HG02885 (cell line): ENCODE results near the gene SNTG2.

ENCODE experiments used
- ATAC-seq: cut with Tn5 transposase; IDR thresholded peaks from one replicate; pipeline ENCODE4 v1.9.1; 2021; ENCODE audit warnings: mild to moderate bottlenecking; ENCODE audit not compliant: unreplicated experiment, poor library complexity

The SNTG2 gene

DNA sequence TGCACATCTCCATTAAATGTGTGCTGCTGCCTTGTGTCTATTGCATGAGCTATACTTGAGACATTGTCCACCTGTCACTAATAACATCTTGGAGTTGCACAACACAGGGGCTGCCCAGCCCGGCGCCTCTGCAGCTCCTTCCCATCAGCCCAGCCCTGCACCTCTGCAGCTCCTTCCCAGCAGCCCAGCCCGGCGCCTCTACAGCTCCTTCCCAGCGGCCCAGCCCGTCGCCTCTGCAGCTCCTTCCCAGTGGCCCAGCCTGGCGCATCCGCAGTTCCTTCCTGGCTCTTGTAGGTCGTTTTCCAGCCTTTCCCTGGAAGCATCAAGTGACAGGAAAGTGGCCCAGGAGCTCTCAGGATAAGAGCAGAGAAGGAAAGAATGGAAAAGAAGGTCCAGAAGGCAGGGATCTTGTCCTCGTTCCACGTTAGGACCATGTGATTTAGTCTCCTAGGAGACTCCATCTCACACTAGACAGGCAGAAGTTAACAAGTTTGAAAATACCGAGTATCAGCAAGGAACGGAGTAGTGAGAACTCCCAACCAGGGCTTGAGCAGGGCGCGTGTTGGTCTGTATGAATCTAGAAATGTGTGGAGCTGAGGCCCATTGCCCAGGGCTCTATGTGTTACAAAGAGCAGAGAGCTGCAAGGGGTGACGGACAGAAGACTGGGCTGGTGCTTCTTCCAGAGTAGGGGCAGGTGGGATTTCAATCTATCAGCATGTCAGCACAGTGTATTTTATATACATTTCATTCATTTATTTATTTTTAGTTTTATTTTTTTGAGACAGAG, 346.9 kb downstream of the SNTG2 start:
- no peak for ATAC-seq

DNA sequence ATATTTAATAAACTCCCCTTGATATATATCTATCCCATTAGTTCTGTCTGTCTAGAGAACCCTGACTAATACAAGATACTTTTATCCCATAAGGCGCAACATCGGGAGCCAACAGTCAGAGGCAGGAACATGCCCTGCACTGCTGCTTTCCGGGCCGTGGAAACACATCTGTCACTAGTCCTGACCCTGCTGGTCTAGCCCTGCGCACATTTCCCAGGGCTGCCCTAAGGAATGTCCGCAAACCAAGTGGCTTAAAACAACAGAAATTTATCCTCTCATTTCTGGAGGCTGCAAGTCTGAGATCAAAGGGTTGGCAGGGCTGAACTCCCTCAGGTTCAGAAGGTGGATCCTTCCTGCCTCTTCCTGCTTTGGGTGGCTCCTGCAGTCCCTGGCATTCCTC, 348.4 kb downstream of the SNTG2 start:
- ATAC-seq: no peak

DNA sequence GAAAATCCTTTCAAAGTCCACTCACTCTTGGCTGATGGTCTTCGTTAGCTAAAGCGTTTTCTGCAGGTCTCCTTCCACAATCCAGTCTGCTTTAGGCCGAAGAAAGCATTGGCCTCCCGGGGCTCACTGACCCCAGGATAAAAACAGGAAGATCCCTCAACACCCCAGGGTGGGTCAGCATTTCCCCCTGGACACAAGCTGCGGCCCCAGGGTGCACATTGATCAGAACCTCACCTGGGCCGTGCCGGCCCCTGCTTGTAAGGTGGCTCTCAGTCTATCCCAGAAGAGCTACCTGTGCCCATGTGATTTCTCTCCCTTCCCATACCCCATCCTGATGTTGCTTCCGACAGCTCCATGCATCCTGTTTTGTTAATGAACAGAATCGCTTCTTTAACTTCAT, 349.6 kb downstream of the SNTG2 start:
- no peak for ATAC-seq

DNA sequence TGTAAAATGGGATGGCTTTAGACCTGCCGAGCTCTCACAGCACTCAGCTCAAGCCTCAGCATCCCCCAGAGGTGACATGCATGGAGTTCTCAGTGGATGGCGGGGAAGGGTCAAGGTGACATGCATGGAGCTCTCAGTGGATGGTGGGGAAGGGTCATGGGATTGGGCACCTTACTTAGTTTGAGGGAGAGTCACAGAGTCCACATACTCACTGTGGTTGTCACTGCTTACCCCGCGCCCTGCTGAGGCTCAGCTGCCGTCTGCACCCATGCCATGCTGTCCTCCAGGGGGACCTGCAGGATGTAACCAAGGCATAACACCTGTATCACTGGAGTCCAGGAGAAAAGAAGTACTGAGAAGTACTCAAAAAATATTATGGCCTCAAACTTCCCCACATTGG, 350.4 kb downstream of the SNTG2 start:
- ATAC-seq: no peak

DNA sequence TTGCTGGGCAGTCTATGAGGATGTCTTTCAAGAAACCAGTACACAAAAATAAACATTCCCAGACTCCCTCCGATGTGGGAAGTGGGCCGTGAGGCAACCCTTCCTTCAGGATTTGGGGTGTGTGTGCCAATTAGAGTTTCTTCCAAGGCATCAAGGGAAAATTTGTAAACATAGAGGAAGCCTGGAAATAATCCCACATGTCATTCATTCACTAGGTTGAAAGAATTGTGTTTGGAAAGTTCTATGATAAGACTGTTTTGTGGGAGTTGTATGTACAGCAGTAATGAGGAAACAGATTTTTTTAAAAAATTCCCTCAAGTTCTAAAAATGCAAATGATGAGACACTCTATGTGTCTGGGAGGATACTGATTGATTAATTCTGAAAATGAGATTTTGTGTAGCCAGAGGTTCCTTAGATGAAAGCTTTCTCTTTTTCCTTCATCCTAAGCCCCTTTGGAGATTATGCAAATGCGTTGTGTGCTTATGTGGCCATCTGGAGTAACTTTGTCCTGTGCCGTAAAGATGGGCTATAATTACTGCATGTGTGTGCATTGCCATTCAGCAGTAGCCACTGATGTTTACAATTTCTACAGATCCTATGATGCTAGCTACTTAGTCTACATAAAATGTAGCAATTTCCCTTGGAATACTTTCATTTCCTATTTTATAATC, 354.8 kb downstream of the SNTG2 start:
- no peak for ATAC-seq

- ATAC-seq: no peak
Observed at GRCh38 chr2:1306014-1306686, 355.5 kb downstream of the SNTG2 start.

DNA sequence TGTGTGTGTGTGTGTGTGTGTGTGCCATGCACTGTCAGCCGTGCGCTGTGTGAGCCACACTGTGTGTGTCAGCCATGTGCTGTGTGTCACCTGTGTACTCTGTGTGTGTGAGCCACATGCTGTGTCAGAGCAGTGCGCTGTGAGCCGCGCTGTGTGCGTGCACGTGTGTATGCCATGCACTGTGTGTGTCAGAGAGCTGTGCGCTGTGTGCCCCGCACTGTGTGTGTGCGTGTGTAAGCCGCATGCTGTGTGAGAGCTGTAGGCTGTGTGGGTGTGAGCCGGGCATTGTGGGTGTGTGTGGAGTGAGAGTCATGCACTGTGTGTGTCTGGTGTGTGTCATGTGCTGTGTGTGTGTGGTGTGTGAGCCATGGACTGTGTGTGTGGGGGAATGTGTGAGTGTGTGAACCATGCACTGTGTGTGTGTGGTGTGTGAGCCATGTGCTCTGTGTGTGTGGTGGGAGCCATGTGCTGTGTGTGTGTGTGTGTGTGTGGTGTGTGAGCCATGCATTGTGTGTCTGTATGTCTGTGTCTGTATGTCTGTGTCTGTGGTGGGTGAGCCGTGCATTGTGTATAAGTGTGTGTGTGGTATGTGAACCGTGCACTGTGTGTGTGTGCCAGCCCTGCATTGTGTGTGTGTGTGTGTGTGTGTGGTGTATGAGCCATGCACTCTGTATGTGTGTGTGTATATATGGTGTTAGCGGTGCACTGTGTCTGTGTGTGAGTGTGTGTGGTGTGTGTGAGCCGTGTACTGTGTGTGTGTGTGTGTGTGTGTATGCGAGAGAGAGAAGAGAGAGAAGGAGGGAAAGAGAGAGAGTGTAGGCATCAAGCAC, 356.3 kb downstream of the SNTG2 start:
- ATAC-seq: no peak

DNA sequence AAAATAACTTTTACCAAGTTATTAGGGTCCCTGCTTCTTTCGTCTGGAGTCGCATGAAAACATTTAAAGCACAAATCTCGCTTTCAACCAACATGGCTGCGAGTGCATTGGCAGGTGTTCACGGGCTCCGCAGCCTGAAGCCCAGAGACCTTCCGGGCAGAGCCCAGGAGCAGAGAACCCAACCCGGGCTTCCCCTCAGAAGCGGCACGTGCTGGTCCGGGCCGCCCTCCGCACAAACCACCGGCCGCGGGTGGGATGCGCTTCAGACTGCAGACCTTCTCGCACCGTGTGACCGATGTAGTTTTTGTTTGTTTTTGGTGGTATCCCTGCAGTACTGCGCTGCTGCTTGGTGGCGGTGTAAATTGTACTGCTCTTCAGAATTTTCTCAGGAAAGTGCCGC, 357.0 kb downstream of the SNTG2 start:
- ATAC-seq: no peak

DNA sequence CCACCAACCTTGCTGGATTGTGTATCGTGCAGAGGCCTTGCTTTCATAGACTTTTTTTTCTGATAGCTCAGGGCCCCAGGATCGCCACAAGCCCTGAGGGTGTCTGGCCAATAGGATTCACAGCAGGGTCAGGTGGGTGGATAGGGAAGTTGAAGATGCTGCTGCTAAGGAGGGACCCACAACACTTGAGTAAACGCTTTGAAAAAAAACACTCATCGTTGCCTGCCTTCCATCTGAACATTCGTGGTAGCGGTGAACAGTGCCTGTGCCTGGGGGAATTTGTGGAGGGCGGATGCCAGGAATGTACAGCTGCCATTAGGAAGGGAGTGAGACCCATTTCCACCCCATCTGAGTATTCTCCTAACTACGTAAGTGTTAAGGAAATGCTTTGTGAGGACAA, 358.0 kb downstream of the SNTG2 start:
- ATAC-seq: no peak

DNA sequence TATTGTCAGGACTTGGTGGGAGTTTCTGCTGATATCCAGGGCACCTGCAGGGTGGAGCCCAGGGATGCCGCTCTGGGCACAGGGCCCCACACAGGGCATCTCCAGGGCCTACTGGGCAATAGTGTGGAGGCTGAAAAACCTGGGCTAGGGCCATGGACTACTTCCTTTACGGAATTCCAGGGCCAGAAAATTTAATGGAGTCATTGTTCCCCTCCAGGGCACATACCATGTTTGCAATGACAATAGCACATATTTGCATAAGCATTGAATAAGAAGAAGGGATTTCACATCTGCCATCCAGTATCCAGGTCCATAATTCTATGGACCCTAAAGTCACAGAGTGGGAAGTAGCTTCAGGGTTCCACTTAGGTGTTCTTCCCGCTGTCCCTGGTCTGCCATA, 358.9 kb downstream of the SNTG2 start:
- no peak for ATAC-seq

DNA sequence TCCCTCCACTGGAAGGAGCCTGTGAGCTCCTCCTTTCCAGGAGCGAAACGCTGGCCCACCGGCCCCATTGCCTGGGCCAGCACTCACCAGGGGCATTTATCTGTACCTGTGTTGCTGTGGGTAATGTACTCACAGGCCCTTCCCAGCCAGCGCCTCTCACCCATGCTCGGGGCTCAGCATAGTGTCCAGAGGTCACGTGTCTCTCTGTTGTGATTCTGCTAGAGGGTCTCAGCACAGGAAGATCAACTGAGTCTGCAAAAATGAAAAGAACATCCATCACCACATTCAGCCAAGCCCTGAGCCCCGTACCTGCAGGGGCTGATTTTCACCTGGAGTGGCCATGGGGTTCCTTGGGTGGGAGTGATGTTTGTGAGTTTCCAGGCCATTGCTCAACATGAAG, 359.6 kb downstream of the SNTG2 start:
- ATAC-seq: no peak

DNA sequence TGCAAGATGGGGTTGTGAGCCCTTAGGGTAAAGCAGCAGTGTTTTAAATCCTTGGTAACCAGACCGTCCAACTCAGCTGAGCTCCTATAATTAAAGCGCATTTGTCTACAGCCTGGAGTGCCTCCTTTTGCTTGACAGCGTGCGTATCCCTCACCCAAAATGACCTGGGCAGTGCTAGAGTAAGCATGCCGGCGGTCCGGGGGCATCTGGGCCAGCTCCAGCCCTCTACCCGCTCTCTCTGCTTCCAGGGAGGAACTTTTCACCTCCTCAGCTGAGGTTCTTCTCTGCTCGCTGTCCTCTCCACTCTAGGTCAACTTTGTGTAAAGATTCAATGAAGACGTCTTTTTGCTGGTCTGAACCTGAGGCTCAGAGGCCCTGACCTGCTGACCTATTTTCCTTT, 360.2 kb downstream of the SNTG2 start:
- ATAC-seq: no peak

DNA sequence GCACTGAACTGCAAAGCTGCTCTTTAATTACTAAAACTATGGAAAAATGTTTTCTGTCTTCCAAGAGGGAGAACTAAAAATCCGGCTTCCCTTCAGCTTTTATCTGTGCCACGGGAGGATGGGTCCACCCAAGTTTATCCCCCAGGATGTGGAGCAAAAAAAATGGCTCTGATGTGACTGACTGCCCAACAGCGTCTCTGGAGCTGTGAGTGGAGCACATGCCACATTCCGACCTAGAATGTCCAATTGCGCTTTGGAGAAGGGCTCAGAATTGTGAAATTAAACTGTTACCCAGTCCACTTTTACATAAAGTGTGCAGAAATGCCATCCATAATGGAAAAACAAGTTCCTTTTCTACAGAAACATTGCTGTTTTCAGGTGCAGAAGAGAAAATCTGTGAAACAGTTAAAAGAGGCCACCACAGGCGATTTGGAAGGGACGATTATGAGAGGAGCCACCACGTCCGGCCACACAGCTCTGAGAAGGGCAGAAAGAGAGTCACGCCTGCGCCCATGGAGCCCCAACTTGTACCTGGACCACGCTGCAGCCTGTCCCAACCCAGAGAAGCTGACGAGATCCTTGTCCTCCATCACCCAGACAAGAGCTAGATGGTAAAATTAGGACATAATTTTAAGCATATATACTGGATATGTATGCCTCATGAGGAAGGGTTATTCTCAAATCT, 362.7 kb downstream of the SNTG2 start:
- ATAC-seq: no peak

DNA sequence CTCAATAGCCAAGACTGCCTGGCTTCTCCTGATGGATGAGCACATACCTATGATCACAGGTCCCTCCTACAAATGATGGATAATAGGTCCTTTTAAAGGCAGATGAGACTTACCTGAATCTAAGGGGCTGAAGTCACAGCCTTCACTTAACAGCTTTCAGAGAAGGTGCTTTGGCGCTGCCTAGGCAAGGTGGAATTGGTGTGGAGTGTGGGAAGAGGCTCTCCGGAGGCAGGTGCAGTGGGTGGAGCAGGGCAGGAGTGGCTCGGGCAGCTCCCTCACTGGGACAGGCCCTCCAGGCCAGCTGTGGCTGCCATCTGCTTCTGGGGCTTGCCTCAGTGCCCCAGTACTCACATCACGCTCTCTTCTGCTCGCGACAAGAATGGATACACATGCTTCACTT, 363.6 kb downstream of the SNTG2 start:
- ATAC-seq: no peak

- ATAC-seq: no peak
Observed at GRCh38 chr2:1318366-1319009, 367.8 kb downstream of the SNTG2 start.

- no peak for ATAC-seq
Observed at GRCh38 chr2:1319393-1319792, 368.7 kb downstream of the SNTG2 start.

DNA sequence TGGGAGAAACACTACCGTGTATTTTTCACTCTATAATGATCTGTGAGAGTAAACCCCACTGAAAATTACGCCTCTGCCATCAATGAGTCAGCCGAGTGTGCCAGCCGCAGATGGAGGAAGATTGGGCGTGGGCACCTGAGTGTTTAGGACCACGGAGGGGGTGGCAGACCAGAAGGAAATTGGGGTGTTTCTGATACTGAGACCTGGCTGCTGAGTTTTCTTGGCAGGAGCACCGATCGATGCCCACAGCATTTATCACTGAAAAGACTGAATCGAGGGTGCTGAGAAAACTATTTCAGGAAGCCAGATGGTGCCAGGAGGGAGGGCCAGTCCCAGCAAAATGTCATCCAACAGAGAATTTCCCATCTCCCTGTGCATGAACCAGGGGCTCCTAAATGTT, 370.7 kb downstream of the SNTG2 start:
- ATAC-seq: no peak

- ATAC-seq: no peak
Observed at GRCh38 chr2:1324884-1325283, 374.2 kb downstream of the SNTG2 start.

GRCh38 chr2:1328684-1329083, 378.0 kb downstream of the SNTG2 start:
- no peak for ATAC-seq
